ENCODE results near the gene ABCC4. TPM values are rescaled to one million over a fixed set of nuclear protein-coding genes. Genes with fewer than 3 reads are reported as not detected.

ABCC4 gene
- total RNA-seq, 1 donor from 2014 or later: 11.7 TPM

- ChIA-PET POLR2A (no interaction called here), CTCF (no interaction called here)
- DNase-seq: no peak
- TF ChIP-seq CTCF (IDR thresholded peaks at IDR 0.05): no peak
- intact Hi-C loops (cut with micrococcal nuclease): no loop called here
- Mint-ChIP-seq H3K4me1 (no peaks in the 10 kb centered on the region), H3K27me3 (no peaks in the 10 kb centered on the region), H3K36me3 (ENCODE audit: low read depth) (no peaks in the 10 kb centered on the region), H3K27ac (no peak overlapping the region), H3K4me3 (no peak overlapping the region), H3K9me3 (no peaks in the 10 kb centered on the region)
- no peak for ATAC-seq (ENCODE audit: low read depth)
These were observed 25.4 kb upstream of the ABCC4 start for GRCh38 chr13:95326695-95327094.

GRCh38 chr13:95325485-95325884 lies 24.2 kb upstream of the ABCC4 start:
- no peak overlapping the region for H3K4me3 Mint-ChIP-seq
- no peak for DNase-seq
- no peaks in the 10 kb centered on the region for H3K4me1 Mint-ChIP-seq
- no peaks in the 10 kb centered on the region for H3K36me3 Mint-ChIP-seq (ENCODE audit: low read depth)
- intact Hi-C loops (cut with micrococcal nuclease): no loop called here
- CTCF ChIA-PET: no interaction called here
- POLR2A ChIA-PET: interaction anchor here (0.6 kb wide), 1 partner anchor 9 kb away, joined by 3 read pairs; no protein-coding TSS in a partner anchor
- no peaks in the 10 kb centered on the region for H3K27me3 Mint-ChIP-seq
- no peak for ATAC-seq (ENCODE audit: low read depth)
- no peak for TF ChIP-seq CTCF (IDR thresholded peaks at IDR 0.05)
- no peaks in the 10 kb centered on the region for H3K9me3 Mint-ChIP-seq
- H3K27ac Mint-ChIP-seq: no peak overlapping the region

- Mint-ChIP-seq H3K9me3 (no peaks in the 10 kb centered on the region), H3K36me3 (ENCODE audit: low read depth) (no peaks in the 10 kb centered on the region), H3K4me3 (no peak overlapping the region), H3K27ac (no peak overlapping the region), H3K4me1 (no peaks in the 10 kb centered on the region), H3K27me3 (peaks cover 3% of the 10 kb centered on the region)
- ChIA-PET CTCF (no interaction called here), POLR2A (no interaction called here)
- no peak for TF ChIP-seq CTCF (IDR thresholded peaks at IDR 0.05)
- no peak for DNase-seq
- intact Hi-C loops (cut with micrococcal nuclease): no loop called here
- no peak for ATAC-seq (ENCODE audit: low read depth)
These were observed 22.8 kb upstream of the ABCC4 start for GRCh38 chr13:95323930-95324662.

- Mint-ChIP-seq H3K27ac (no peak overlapping the region), H3K9me3 (no peaks in the 10 kb centered on the region), H3K4me3 (no peak overlapping the region), H3K36me3 (ENCODE audit: low read depth) (no peaks in the 10 kb centered on the region), H3K27me3 (peaks cover 5% of the 10 kb centered on the region), H3K4me1 (no peaks in the 10 kb centered on the region)
- intact Hi-C loops (cut with micrococcal nuclease): no loop called here
- TF ChIP-seq CTCF (IDR thresholded peaks at IDR 0.05): no peak
- CTCF ChIA-PET: no interaction called here
- no peak for ATAC-seq (ENCODE audit: low read depth)
- DNase-seq: no peak
- POLR2A ChIA-PET: no interaction called here
These were observed 18.5 kb upstream of the ABCC4 start for GRCh38 chr13:95319551-95320274.
